ENCODE data around the gene SP8.

The SP8 gene

DNA sequence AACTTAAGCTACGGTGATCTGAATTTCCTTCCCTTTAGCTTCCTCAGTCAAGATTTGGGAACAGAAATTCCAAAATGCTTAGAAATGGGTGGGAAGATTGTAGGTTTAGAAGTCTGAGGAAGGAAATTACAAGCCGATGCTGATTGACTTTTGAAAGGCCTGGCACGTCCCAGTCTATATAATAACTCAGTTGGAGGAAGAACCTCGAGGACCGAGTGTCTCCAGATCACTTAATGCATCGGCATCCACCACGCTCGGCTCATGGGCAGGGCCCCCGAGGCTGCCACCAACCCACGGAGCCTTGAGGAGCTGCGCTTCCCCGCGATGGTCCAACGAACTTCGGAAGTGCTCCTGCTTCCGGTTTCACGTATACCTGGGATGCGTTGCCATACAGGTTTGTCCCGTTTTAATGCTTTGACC is 10.4 kb upstream of the SP8 start:
- no peak overlapping the region for H3K27ac ChIP-seq
- no peaks in the 10 kb centered on the region for H3K36me3 ChIP-seq
- TF ChIP-seq, protein P1, sequence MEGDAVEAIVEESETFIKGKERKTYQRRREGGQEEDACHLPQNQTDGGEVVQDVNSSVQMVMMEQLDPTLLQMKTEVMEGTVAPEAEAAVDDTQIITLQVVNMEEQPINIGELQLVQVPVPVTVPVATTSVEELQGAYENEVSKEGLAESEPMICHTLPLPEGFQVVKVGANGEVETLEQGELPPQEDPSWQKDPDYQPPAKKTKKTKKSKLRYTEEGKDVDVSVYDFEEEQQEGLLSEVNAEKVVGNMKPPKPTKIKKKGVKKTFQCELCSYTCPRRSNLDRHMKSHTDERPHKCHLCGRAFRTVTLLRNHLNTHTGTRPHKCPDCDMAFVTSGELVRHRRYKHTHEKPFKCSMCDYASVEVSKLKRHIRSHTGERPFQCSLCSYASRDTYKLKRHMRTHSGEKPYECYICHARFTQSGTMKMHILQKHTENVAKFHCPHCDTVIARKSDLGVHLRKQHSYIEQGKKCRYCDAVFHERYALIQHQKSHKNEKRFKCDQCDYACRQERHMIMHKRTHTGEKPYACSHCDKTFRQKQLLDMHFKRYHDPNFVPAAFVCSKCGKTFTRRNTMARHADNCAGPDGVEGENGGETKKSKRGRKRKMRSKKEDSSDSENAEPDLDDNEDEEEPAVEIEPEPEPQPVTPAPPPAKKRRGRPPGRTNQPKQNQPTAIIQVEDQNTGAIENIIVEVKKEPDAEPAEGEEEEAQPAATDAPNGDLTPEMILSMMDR (IDR thresholded peaks at IDR 0.05; ENCODE audit: low read depth, low read length) = no peak
- no peaks in the 10 kb centered on the region for H3K9me3 ChIP-seq (ENCODE audit: severe bottlenecking)
- no peak for DNase-seq
- H3K4me3 ChIP-seq (ENCODE audit: low read depth, low read length) = peak overlapping the region; percentile 43
- peaks cover 60% of the 10 kb centered on the region for H3K27me3 ChIP-seq (ENCODE audit: insufficient read depth, low read depth, severe bottlenecking)

DNA sequence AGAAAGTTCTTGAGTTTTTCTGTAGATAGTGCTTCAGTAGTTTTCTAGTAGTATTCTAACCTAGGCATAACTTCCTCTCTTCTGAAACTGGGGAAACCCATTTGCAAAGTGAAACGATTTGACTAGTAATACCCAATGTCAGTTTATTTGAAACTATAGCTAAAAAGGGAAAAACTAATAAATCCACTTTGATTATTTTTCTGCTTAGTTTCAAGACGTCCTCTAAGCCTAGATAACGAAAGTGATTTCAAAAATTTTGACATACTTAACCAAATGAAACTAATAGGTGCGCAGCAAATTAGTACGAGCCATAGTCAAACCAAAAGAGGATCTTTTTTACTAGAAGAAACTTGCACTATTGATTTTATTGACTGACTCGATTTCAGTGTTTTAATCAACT is 9.8 kb upstream of the SP8 start:
- Histone ChIP-seq H3K36me3 (no peaks in the 10 kb centered on the region), H3K27me3 (ENCODE audit: insufficient read depth, low read depth, severe bottlenecking) (peaks cover 66% of the 10 kb centered on the region), H3K27ac (no peak overlapping the region), H3K4me3 (ENCODE audit: low read depth, low read length) (no peak overlapping the region), H3K9me3 (ENCODE audit: severe bottlenecking) (no peaks in the 10 kb centered on the region)
- DNase-seq = no peak
- TF ChIP-seq, protein P1 (IDR thresholded peaks at IDR 0.05; ENCODE audit: low read depth, low read length) = no peak

DNA sequence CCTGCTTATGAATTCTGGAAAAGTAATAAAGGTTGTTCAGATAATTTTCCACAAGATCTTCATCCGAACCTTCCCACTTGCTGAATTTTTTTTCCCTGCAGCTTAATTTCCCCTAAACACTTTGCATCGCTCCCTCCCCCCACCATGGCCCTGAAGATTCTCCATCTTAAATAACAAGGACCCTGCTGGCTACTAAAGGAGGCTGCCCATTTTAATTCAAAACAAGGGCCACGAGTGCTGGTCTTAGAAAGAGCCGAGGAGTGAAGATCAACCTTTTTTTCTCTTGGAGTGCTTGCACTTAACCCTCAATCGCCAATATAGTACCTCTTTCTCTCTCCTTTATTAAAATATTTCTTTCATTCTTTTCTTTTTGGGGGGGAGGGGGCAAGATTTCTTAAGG is 9.2 kb upstream of the SP8 start:
- H3K27me3 ChIP-seq (ENCODE audit: insufficient read depth, low read depth, severe bottlenecking) = peaks cover 72% of the 10 kb centered on the region

DNA sequence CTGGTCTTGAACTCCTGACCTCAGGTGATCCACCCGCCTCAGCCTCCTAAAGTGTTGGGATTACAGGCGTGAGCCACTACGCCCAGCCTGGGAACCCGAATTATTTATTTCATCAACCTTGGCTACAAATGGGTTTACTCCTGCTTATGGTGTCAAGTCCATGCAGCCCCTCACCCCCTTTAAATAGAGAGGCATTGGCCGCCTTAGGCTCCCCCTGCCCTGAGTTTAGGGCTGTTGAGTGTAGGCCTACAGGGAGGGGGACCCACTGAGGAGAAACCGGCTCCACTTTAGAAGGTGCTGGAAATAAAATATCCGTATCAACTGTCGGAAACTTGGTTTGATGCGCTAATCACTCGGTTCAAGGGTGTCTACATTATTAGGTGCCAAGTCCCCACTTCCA is 8.7 kb upstream of the SP8 start:
- Histone ChIP-seq H3K27me3 (ENCODE audit: insufficient read depth, low read depth, severe bottlenecking) (peaks cover 75% of the 10 kb centered on the region), H3K4me3 (ENCODE audit: low read depth, low read length) (no peak overlapping the region), H3K9me3 (ENCODE audit: severe bottlenecking) (no peaks in the 10 kb centered on the region), H3K27ac (no peak overlapping the region), H3K36me3 (no peaks in the 10 kb centered on the region)
- TF ChIP-seq, protein P1 (IDR thresholded peaks at IDR 0.05; ENCODE audit: low read depth, low read length) = no peak
- no peak for DNase-seq

More for the DNA sequence above, 9.2 kb upstream of the SP8 start:
- Histone ChIP-seq H3K27ac (no peak overlapping the region), H3K36me3 (no peaks in the 10 kb centered on the region), H3K9me3 (ENCODE audit: severe bottlenecking) (no peaks in the 10 kb centered on the region), H3K4me3 (ENCODE audit: low read depth, low read length) (no peak overlapping the region)
- DNase-seq = no peak
- TF ChIP-seq, protein P1 (IDR thresholded peaks at IDR 0.05; ENCODE audit: low read depth, low read length) = no peak

DNA sequence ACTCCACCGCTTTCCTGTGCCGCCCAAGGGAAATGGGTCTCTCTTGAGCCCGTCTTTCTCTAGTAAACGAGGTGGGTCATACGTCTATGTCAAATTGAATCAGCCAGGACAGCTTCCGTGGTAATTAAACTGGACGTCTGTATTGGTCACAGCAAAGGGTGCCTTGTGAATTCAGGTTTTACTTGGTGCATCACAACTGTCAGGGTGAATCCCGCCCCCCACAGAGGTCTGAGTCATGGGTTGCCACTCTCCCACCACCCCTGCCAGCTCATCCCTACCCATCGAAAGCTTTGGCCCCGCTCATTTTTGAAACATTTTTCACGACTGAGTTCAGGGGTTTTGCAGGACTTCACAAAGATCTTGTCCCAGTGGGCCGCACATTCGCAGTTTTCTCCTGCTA is 8.0 kb upstream of the SP8 start:
- TF ChIP-seq, protein P1 (IDR thresholded peaks at IDR 0.05; ENCODE audit: low read depth, low read length) = no peak
- peaks cover 82% of the 10 kb centered on the region for H3K27me3 ChIP-seq (ENCODE audit: insufficient read depth, low read depth, severe bottlenecking)

DNA sequence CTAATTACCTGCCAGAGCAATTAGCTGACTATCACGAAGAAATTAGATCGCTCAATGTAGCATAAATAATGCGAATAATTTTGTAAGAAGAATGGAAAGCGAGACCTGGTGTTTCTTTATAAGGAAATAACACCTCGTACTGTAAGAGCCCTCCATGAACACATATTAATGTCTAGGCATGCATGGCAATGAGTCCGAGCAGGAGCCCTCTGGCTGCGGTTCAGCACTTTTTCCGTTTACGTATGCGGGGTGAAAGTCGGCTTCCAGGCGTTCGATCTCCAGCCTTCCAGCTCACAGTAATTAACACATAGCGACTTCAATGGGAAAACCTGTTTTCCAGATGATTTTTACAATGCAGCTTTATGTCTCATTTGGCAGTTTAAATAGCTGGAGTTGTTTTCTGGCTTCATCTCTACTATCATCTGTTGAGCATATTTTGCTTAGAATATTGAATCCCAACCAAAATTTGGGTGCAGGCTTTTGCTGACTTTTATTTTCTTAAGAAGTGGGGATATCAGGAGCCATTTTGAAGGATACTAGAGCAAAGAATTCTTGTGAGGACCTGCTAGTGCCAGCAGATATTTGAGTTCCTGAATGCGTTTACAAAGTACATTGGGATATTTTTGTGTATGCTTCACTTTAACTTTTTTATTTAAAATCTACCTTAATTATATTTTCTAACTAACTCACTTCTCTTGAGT is 7.2 kb upstream of the SP8 start:
- no peak overlapping the region for H3K27ac ChIP-seq
- no peaks in the 10 kb centered on the region for H3K36me3 ChIP-seq
- TF ChIP-seq, protein P1 (IDR thresholded peaks at IDR 0.05; ENCODE audit: low read depth, low read length) = no peak
- H3K9me3 ChIP-seq (ENCODE audit: severe bottlenecking) = no peaks in the 10 kb centered on the region
- no peak overlapping the region for H3K4me3 ChIP-seq (ENCODE audit: low read depth, low read length)
- peaks cover 87% of the 10 kb centered on the region for H3K27me3 ChIP-seq (ENCODE audit: insufficient read depth, low read depth, severe bottlenecking)
- no peak for DNase-seq

More for the DNA sequence above, 8.0 kb upstream of the SP8 start:
- Histone ChIP-seq H3K27ac (no peak overlapping the region), H3K9me3 (ENCODE audit: severe bottlenecking) (no peaks in the 10 kb centered on the region), H3K4me3 (ENCODE audit: low read depth, low read length) (no peak overlapping the region), H3K36me3 (no peaks in the 10 kb centered on the region)
- DNase-seq = no peak
